OCI-LY7 (cell line): ENCODE results near the gene IPO11.

Source experiments
- CTCF ChIP-seq: fragments of 200-600 bp; sonication (generic); conservative IDR thresholded peaks from 2 replicates; pipeline ENCODE4 v1.5.1; 2014; ENCODE audit warnings: mild to moderate bottlenecking, antibody characterized with exemption, low read length, moderate library complexity, mixed read lengths
- EZH2phosphoT487 ChIP-seq: fragments of 200-600 bp; sonication (generic); IDR thresholded peaks from 2 replicates; pipeline ENCODE4 v1.6.1; 2018; ENCODE audit warnings: low read depth, borderline replicate concordance, mild to moderate bottlenecking, mixed run types, antibody characterized with exemption, low read length, moderate library complexity, mixed read lengths

GRCh38 chr5:62371409-62371808 lies 41.2 kb upstream of the IPO11 start:
- TF ChIP-seq EZH2phosphoT487 (no peak), CTCF (no peak)
